HCT116 (cell line): Measurements from ENCODE around the gene IMMP2L. TPM values are rescaled to one million over a fixed set of nuclear protein-coding genes. Genes with fewer than 3 reads are reported as not detected.

Experiments
- ATAC-seq: fragments of 200-7000 bp; cut with Tn5 transposase; 2 replicates; pipeline ENCODE4 v1.9.1; 2020; ENCODE audit warnings: mild to moderate bottlenecking, moderate library complexity
- BruUV-seq: library from RNA; stranded (reverse); fragments of 400-500 nt; replicated peaks from 2 replicates; lab custom pipeline; 2021; lab: Mats Ljungman, UMichigan
- CTCF ChIA-PET: fragments of 300-600 bp; sonication (Branson Sonifier 250); formaldehyde crosslinking; loops from one replicate; lab custom pipeline; 2021; ENCODE audit warnings: antibody characterized with exemption; lab: Charles Lee
- POLR2A ChIA-PET: fragments of 300-600, 350-600 bp; sonication (Branson Sonifier 250); formaldehyde crosslinking; loops from one replicate; lab custom pipeline; 2021; ENCODE audit warnings: antibody characterized with exemption; lab: Charles Lee
- RAD21 ChIA-PET, 2 experiments: fragments of 300-600 bp; sonication (Branson Sonifier 250); formaldehyde crosslinking; loops; one replicate each; lab custom pipeline; 2023; ENCODE audit warnings: low total read pairs in 2 of 2; ENCODE audit not compliant: uncharacterized antibody in 2 of 2, unreplicated experiment in 2 of 2, low non-redundant PET in 1 of 2; lab: Charles Lee
- DNase-seq: peaks from one replicate; pipeline ENCODE4 v3.0.0-alpha.2; 2010; ENCODE audit warnings: low read depth, low spot score
- H2AFZ ChIP-seq: fragments of 200-600 bp; shearing (Covaris generic), sonication (generic); 2 replicates; pipeline ENCODE4 v1.6.1; 2017; ENCODE audit warnings: low read depth, mixed run types, mixed read lengths, antibody characterized with exemption, low read length; ENCODE audit not compliant: poor library complexity, severe bottlenecking
- H3K27ac ChIP-seq: 2 replicates; pipeline ENCODE4 v1.5.1; 2012; ENCODE audit warnings: low read depth, low read length
- H3K27me3 ChIP-seq: fragments of 200-600 bp; sonication (generic); 2 replicates; pipeline ENCODE4 v1.6.1; 2016; ENCODE audit warnings: mixed run types, low read length, mixed read lengths; ENCODE audit not compliant: insufficient read depth
- H3K36me3 ChIP-seq, 2 experiments: fragments of 200-500 bp in 1 of 2; fragments of 200-600 bp in 1 of 2; sonication (Bioruptor generic) in 1 of 2; sonication (generic) in 1 of 2; 2 replicates each; pipeline versions ENCODE4 v1.5.1 to v1.6.1; 2014 to 2016; ENCODE audit warnings: low read length in 2 of 2, inconsistent platforms in 1 of 2, mixed read lengths in 1 of 2, mixed run types in 1 of 2; ENCODE audit not compliant: insufficient read depth in 2 of 2, control insufficient read depth in 1 of 2
- H3K4me1 ChIP-seq, 2 experiments: fragments of 200-600 bp in 1 of 2; sonication (generic) in 1 of 2; 2 replicates each; pipeline versions ENCODE4 v1.5.1 to v1.6.1; 2012 to 2017; ENCODE audit warnings: low read length in 2 of 2, inconsistent platforms in 1 of 2, mild to moderate bottlenecking in 1 of 2, mixed read lengths in 1 of 2, mixed run types in 1 of 2, moderate library complexity in 1 of 2; ENCODE audit not compliant: insufficient read depth in 2 of 2, control insufficient read depth in 1 of 2
- H3K4me2 ChIP-seq: fragments of 200-600 bp; sonication (generic); 2 replicates; pipeline ENCODE4 v1.6.1; 2017; ENCODE audit warnings: mixed run types, low read length, mixed read lengths
- H3K4me3 ChIP-seq, 2 experiments: fragments of 200-600 bp in 1 of 2; sonication (generic) in 1 of 2; replicated peaks in 1 of 2; 2 replicates each; pipeline ENCODE4 v1.5.1; 2011 to 2016; ENCODE audit warnings: low read length in 2 of 2, control low read depth in 1 of 2, low read depth in 1 of 2, mild to moderate bottlenecking in 1 of 2, mixed read lengths in 1 of 2, mixed run types in 1 of 2
- H3K79me2 ChIP-seq: fragments of 200-600 bp; sonication (generic); 2 replicates; pipeline ENCODE4 v1.6.1; 2017; ENCODE audit warnings: mild to moderate bottlenecking, mixed run types, low read length, moderate library complexity, mixed read lengths; ENCODE audit not compliant: insufficient read depth
- H3K9ac ChIP-seq: fragments of 200-600 bp; sonication (generic); 2 replicates; pipeline ENCODE4 v1.6.1; 2016; ENCODE audit warnings: low read length, mixed read lengths
- H3K9me2 ChIP-seq: fragments of 200-600 bp; sonication (generic), shearing (Covaris generic); 2 replicates; pipeline ENCODE4 v1.6.1; 2017; ENCODE audit warnings: mixed run types, mild to moderate bottlenecking, moderate library complexity; ENCODE audit not compliant: insufficient read depth
- H3K9me3 ChIP-seq, 2 experiments: fragments of 200-500 bp in 1 of 2; fragments of 200-600 bp in 1 of 2; sonication (Bioruptor generic) in 1 of 2; sonication (generic) in 1 of 2; 2 replicates each; pipeline ENCODE4 v1.6.1; 2014 to 2017; ENCODE audit warnings: low read length in 2 of 2, mixed read lengths in 2 of 2, inconsistent platforms in 1 of 2, low read depth in 1 of 2, mild to moderate bottlenecking in 1 of 2, mixed run types in 1 of 2, moderate library complexity in 1 of 2; ENCODE audit not compliant: control insufficient read depth in 1 of 2, insufficient read depth in 1 of 2
- H4K20me1 ChIP-seq: fragments of 200-600 bp; sonication (generic), shearing (Covaris generic); 2 replicates; pipeline ENCODE4 v1.6.1; 2017; ENCODE audit warnings: mixed run types, mild to moderate bottlenecking, moderate library complexity; ENCODE audit not compliant: insufficient read depth
- CBX3 ChIP-seq: IDR thresholded peaks from 2 replicates; pipeline ENCODE4 v1.6.1; 2012; ENCODE audit warnings: low read depth
- CEBPB ChIP-seq: IDR thresholded peaks from 2 replicates; pipeline ENCODE4 v1.6.1; 2012; ENCODE audit warnings: low read depth
- EGR1 ChIP-seq: IDR thresholded peaks from 2 replicates; pipeline ENCODE4 v1.6.1; 2012; ENCODE audit warnings: low read depth
- ELF1 ChIP-seq: IDR thresholded peaks from 2 replicates; pipeline ENCODE4 v1.6.1; 2012; ENCODE audit warnings: low read depth, borderline replicate concordance
- EZH2 ChIP-seq: fragments of 200-600 bp; sonication (generic); IDR thresholded peaks from 2 replicates; pipeline ENCODE4 v1.6.1; 2017; ENCODE audit warnings: antibody characterized with exemption, mixed run types
- FOSL1 ChIP-seq: IDR thresholded peaks from 2 replicates; pipeline ENCODE4 v1.6.1; 2012; ENCODE audit warnings: low read depth
- POLR2AphosphoS5 ChIP-seq: IDR thresholded peaks from 2 replicates; pipeline ENCODE4 v1.6.1; 2011; ENCODE audit warnings: mild to moderate bottlenecking, low read depth, low read length, moderate library complexity
- RAD21 ChIP-seq: IDR thresholded peaks from 2 replicates; pipeline ENCODE4 v1.6.1; 2012; ENCODE audit warnings: low read depth, mild to moderate bottlenecking
- TCF7L2 ChIP-seq: IDR thresholded peaks from 2 replicates; pipeline ENCODE4 v1.7.0; 2011; ENCODE audit warnings: borderline replicate concordance, inconsistent platforms; ENCODE audit not compliant: insufficient read depth, insufficient read length; ENCODE audit errors: extremely low read depth
- YY1 ChIP-seq: IDR thresholded peaks from 2 replicates; pipeline ENCODE4 v1.6.1; 2011; ENCODE audit warnings: low read length, low read depth, moderate library complexity, mild to moderate bottlenecking; ENCODE audit not compliant: insufficient replicate concordance; ENCODE audit errors: extremely low read depth
- ZFX ChIP-seq: fragments of 450-650 bp; IDR thresholded peaks from 2 replicates; pipeline ENCODE4 v1.6.1; 2017
- ZNF274 ChIP-seq: fragments of 200-500 bp; sonication (Bioruptor generic); IDR thresholded peaks from 2 replicates; pipeline ENCODE4 v1.6.1; 2014; ENCODE audit warnings: mild to moderate bottlenecking, low read depth, low read length, inconsistent platforms
- intact Hi-C: fragments of 100-400 bp; cut with micrococcal nuclease; formaldehyde crosslinking; loops from 2 replicates; pipeline ENCODE4 v1.10.0; 2022
- total RNA-seq: library from RNA; stranded (reverse); gene quantifications from one replicate; pipeline ENCODE4 v1.2.1, GENCODE V29; 2021; ENCODE audit not compliant: unreplicated experiment
- TF ChIP-seq, protein P1 (sequence below): IDR thresholded peaks from 2 replicates; pipeline ENCODE4 v1.6.1; 2011; ENCODE audit warnings: mild to moderate bottlenecking, low read length, moderate library complexity; ENCODE audit not compliant: insufficient replicate concordance; ENCODE audit errors: extremely low read depth
- TF ChIP-seq, protein P2 (sequence below): IDR thresholded peaks from 2 replicates; pipeline ENCODE4 v1.6.1; 2012
- TF ChIP-seq, protein P3 (sequence below), 3 experiments: fragments of 200-600 bp in 1 of 3; sonication (generic) in 1 of 3; IDR thresholded peaks in 2 of 3; conservative IDR thresholded peaks in 1 of 3; 2 replicates each; pipeline ENCODE4 v1.5.1; 2012 to 2017; ENCODE audit warnings: low read depth in 2 of 3, low read length in 2 of 3, antibody characterized with exemption in 1 of 3, borderline replicate concordance in 1 of 3, control low read depth in 1 of 3, mild to moderate bottlenecking in 1 of 3, mixed read lengths in 1 of 3, mixed run types in 1 of 3, moderate library complexity in 1 of 3; ENCODE audit not compliant: insufficient read depth in 1 of 3
- TF ChIP-seq, protein P4 (sequence below): IDR thresholded peaks from 2 replicates; pipeline ENCODE4 v1.6.1; 2012; ENCODE audit warnings: low read depth

The IMMP2L gene
- total RNA-seq, 1 experiment from 2014 or later = 21.1 TPM

DNA sequence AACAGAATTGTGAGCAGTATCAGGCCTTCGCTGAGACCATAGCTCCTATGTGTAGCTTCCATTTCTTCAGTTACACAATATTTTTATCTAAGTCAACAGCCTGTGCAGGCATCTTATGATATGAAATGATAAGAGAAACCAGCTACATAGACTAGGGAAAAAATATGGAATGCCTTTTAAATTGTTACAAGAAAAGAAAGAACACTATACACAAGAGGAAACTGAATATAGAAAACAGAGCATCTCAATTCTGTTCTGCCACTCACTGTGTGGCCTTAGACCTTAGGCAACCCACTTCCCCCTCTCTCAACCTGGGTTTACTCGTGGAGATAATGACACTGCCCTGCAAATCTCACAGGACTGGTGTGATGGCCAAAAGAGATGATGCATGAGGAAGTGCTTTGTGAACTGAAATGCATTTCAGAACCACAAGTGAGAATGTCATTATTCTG lies 338.5 kb downstream of the IMMP2L start:
- no TSS peak for BruUV-seq
- intact Hi-C loops = no loop called here
- no peak overlapping the region for H2AFZ ChIP-seq
- POLR2A ChIA-PET = no interaction called here
- no peak overlapping the region for H3K4me3 ChIP-seq
- H3K4me2 ChIP-seq = no peak overlapping the region
- ATAC-seq (no peak), DNase-seq (no peak)
- no peaks in the 10 kb centered on the region for H3K4me1 ChIP-seq
- H3K9me2 ChIP-seq = no peaks in the 10 kb centered on the region
- H3K9ac ChIP-seq = no peak overlapping the region
- no peaks in the 10 kb centered on the region for H3K9me3 ChIP-seq
- H4K20me1 ChIP-seq = no peaks in the 10 kb centered on the region
- CTCF ChIA-PET = no interaction called here
- TF ChIP-seq POLR2AphosphoS5 = no peak
- no peak for TF ChIP-seq ZNF274
- TF ChIP-seq EGR1 = no peak
- TF ChIP-seq, protein P1, sequence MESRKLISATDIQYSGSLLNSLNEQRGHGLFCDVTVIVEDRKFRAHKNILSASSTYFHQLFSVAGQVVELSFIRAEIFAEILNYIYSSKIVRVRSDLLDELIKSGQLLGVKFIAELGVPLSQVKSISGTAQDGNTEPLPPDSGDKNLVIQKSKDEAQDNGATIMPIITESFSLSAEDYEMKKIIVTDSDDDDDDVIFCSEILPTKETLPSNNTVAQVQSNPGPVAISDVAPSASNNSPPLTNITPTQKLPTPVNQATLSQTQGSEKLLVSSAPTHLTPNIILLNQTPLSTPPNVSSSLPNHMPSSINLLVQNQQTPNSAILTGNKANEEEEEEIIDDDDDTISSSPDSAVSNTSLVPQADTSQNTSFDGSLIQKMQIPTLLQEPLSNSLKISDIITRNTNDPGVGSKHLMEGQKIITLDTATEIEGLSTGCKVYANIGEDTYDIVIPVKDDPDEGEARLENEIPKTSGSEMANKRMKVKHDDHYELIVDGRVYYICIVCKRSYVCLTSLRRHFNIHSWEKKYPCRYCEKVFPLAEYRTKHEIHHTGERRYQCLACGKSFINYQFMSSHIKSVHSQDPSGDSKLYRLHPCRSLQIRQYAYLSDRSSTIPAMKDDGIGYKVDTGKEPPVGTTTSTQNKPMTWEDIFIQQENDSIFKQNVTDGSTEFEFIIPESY = no peak
- TF ChIP-seq EZH2 = no peak
- TF ChIP-seq, protein P2, sequence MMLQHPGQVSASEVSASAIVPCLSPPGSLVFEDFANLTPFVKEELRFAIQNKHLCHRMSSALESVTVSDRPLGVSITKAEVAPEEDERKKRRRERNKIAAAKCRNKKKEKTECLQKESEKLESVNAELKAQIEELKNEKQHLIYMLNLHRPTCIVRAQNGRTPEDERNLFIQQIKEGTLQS = no peak
- TF ChIP-seq TCF7L2 = no peak
- no peak for TF ChIP-seq CBX3
- TF ChIP-seq CEBPB = no peak
- no peak for TF ChIP-seq YY1
- TF ChIP-seq, protein P3, sequence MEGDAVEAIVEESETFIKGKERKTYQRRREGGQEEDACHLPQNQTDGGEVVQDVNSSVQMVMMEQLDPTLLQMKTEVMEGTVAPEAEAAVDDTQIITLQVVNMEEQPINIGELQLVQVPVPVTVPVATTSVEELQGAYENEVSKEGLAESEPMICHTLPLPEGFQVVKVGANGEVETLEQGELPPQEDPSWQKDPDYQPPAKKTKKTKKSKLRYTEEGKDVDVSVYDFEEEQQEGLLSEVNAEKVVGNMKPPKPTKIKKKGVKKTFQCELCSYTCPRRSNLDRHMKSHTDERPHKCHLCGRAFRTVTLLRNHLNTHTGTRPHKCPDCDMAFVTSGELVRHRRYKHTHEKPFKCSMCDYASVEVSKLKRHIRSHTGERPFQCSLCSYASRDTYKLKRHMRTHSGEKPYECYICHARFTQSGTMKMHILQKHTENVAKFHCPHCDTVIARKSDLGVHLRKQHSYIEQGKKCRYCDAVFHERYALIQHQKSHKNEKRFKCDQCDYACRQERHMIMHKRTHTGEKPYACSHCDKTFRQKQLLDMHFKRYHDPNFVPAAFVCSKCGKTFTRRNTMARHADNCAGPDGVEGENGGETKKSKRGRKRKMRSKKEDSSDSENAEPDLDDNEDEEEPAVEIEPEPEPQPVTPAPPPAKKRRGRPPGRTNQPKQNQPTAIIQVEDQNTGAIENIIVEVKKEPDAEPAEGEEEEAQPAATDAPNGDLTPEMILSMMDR (IDR thresholded peaks at IDR 0.05 in 2 of 3, conservative IDR thresholded peaks at IDR 0.05 in 1 of 3; ENCODE audit: borderline replicate concordance in 1 of 3, insufficient read depth in 1 of 3, low read depth in 2 of 3, low read length in 2 of 3) = no peak
- TF ChIP-seq, protein P4, sequence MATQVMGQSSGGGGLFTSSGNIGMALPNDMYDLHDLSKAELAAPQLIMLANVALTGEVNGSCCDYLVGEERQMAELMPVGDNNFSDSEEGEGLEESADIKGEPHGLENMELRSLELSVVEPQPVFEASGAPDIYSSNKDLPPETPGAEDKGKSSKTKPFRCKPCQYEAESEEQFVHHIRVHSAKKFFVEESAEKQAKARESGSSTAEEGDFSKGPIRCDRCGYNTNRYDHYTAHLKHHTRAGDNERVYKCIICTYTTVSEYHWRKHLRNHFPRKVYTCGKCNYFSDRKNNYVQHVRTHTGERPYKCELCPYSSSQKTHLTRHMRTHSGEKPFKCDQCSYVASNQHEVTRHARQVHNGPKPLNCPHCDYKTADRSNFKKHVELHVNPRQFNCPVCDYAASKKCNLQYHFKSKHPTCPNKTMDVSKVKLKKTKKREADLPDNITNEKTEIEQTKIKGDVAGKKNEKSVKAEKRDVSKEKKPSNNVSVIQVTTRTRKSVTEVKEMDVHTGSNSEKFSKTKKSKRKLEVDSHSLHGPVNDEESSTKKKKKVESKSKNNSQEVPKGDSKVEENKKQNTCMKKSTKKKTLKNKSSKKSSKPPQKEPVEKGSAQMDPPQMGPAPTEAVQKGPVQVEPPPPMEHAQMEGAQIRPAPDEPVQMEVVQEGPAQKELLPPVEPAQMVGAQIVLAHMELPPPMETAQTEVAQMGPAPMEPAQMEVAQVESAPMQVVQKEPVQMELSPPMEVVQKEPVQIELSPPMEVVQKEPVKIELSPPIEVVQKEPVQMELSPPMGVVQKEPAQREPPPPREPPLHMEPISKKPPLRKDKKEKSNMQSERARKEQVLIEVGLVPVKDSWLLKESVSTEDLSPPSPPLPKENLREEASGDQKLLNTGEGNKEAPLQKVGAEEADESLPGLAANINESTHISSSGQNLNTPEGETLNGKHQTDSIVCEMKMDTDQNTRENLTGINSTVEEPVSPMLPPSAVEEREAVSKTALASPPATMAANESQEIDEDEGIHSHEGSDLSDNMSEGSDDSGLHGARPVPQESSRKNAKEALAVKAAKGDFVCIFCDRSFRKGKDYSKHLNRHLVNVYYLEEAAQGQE = no peak
- TF ChIP-seq RAD21 = no peak
- no peak for TF ChIP-seq ZFX
- TF ChIP-seq ELF1 = no peak
- TF ChIP-seq FOSL1 = no peak
- TF ChIP-seq, all 23 proteins: peak for 0
- no peaks in the 10 kb centered on the region for H3K36me3 ChIP-seq
- RAD21 ChIA-PET = no interaction called here
- no peaks in the 10 kb centered on the region for H3K79me2 ChIP-seq
- H3K27ac ChIP-seq = no peak overlapping the region
- H3K27me3 ChIP-seq = no peaks in the 10 kb centered on the region
